Colonic mucosa (tissue), 4 donors: ENCODE data around the gene ARHGEF37. TPM values are rescaled to one million over a fixed set of nuclear protein-coding genes. Genes with fewer than 3 reads are reported as not detected.

Experiments
- DNase-seq: peaks from one replicate; pipeline ENCODE4 v3.0.0-alpha.2; 2020
- H3K27ac ChIP-seq: fragments of 200-600 bp; one replicate; pipeline ENCODE4 v1.8.0; 2021
- H3K27me3 ChIP-seq: fragments of 200-600 bp; one replicate; pipeline ENCODE4 v1.8.0; 2021
- H3K36me3 ChIP-seq: fragments of 200-600 bp; one replicate; pipeline ENCODE4 v1.8.0; 2021
- H3K4me1 ChIP-seq: fragments of 200-600 bp; one replicate; pipeline ENCODE4 v1.8.0; 2021; ENCODE audit warnings: mild to moderate bottlenecking
- H3K4me3 ChIP-seq: fragments of 200-600 bp; one replicate; pipeline ENCODE4 v1.8.0; 2021
- H3K9ac ChIP-seq, 2 donors: one replicate each; pipeline ENCODE4 v1.7.0; 2013; ENCODE audit warnings: control low read depth in 2 of 2, low read depth in 2 of 2, low read length in 2 of 2
- H3K9me3 ChIP-seq: fragments of 200-600 bp; one replicate; pipeline ENCODE4 v1.8.0; 2021
- intact Hi-C: fragments of 100-400 bp; cut with DNase I; formaldehyde crosslinking; loops from one replicate; pipeline ENCODE4 v1.14.1; 2022
- total RNA-seq, 2 donors: library from RNA; stranded (reverse); fragmentation: NEBNext Ultra II Directional in 1 of 2; extraction: Animal tissue kit (Norgen Biotek cat#: 25700) in 1 of 2; gene quantifications; one replicate each; pipeline ENCODE4 v1.2.1, GENCODE V29; 2021
- TF ChIP-seq, protein P1 (sequence below): fragments of 200-600 bp; IDR thresholded peaks from one replicate; pipeline ENCODE4 v1.8.0; 2022; ENCODE audit warnings: antibody characterized with exemption, mild to moderate bottlenecking
- donor health status: healthy.
- donor health status: DM: no; HTN: no; CAD: no.
- donor health status: DM: no; HTN: no; CAD: no.

ARHGEF37 gene
- total RNA-seq, 2 donors from 2014 or later: 11.9 to 15.7 TPM

DNA sequence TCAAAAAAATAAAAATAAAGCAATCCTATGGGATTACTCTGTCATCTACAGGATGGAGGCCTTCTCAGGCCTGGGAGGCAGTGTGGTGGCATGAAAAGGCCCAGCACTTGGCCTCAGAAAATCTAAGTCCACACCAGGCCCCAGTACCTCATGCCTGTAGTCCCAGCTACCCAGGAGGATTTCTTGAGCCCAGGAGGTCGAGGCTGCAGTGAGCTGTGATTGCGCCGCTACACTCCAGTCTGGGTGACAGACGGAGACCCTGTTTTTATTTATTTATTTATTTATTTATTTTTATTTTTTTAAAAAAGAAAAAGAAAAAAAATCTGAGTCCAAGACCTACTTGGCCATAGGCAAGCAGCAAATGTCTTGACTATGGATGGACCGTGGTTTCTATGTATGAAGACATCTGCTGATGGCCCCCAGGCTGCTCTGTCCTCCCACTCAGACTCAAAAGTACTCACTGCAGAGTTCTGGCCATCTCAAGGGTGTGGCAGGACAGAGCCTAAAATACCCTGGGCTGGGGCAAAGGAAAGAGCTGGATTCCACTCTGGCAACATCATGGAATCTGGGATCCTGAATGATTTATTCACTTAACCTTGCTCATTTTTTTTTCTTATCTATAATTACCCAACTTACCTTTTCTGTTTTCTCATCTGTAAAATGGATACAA lies 55.0 kb downstream of the ARHGEF37 start:
- intact Hi-C loops: loop anchor here (2.0 to 5.0 kb wide), 2 partner anchors 192 to 356 kb away; no protein-coding TSS in a partner anchor
- Histone ChIP-seq H3K27ac (no peak overlapping the region), H3K36me3 (no peaks in the 10 kb centered on the region), H3K27me3 (no peaks in the 10 kb centered on the region), H3K4me3 (no peak overlapping the region), H3K9me3 (no peaks in the 10 kb centered on the region), H3K4me1 (peaks cover 6% of the 10 kb centered on the region), H3K9ac (no peak overlapping the region)
- TF ChIP-seq, protein P1, sequence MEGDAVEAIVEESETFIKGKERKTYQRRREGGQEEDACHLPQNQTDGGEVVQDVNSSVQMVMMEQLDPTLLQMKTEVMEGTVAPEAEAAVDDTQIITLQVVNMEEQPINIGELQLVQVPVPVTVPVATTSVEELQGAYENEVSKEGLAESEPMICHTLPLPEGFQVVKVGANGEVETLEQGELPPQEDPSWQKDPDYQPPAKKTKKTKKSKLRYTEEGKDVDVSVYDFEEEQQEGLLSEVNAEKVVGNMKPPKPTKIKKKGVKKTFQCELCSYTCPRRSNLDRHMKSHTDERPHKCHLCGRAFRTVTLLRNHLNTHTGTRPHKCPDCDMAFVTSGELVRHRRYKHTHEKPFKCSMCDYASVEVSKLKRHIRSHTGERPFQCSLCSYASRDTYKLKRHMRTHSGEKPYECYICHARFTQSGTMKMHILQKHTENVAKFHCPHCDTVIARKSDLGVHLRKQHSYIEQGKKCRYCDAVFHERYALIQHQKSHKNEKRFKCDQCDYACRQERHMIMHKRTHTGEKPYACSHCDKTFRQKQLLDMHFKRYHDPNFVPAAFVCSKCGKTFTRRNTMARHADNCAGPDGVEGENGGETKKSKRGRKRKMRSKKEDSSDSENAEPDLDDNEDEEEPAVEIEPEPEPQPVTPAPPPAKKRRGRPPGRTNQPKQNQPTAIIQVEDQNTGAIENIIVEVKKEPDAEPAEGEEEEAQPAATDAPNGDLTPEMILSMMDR: no peak
- DNase-seq: no peak

DNA sequence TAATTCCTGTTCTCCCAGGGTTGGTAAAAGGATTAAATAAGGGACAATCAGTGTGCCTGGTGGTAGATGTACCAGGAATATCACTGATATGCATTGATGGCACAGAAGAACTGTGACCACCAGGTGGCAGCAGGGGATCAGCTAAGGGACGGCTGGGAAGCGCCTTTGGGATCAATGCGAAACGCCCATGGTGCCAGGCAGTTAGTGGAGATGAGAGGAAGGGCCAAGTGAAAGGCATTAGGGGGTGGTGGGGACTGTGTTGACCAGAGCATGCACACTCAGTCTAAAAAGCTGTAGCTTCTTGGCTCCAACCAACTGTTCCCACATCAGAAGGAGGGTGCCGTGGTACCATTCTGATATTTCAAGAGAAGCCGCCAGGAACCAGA lies 55.6 kb downstream of the ARHGEF37 start:
- peak; percentile 90 for DNase-seq

DNA sequence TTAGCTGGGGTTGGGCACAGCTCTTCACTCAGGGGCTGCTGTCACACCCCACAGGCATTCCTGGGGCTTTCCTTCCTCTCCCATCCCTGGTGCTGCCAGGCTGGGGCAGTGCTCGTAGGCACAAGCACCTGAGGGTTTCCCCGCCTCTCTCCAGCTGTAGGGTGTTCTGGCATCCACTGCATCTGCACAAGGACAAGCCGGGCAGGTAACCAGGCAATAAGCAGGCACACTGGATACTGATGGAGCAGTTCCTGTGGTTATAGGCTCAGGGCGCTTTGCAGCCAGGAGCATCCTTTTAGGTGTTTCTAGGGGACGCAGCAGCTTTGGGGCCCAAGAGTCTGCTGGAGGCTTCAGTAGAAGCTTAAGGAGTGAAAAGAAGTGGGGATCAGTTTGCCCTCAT lies 56.8 kb downstream of the ARHGEF37 start:
- Histone ChIP-seq H3K36me3 (no peaks in the 10 kb centered on the region), H3K9me3 (no peaks in the 10 kb centered on the region), H3K4me1 (peaks cover 6% of the 10 kb centered on the region), H3K27ac (no peak overlapping the region), H3K9ac (no peak overlapping the region), H3K27me3 (no peaks in the 10 kb centered on the region), H3K4me3 (no peak overlapping the region)
- TF ChIP-seq, protein P1: no peak
- DNase-seq: no peak
- intact Hi-C loops: loop anchor here (5.0 kb wide), 1 partner anchor 354 kb away; no protein-coding TSS in a partner anchor

More for the DNA sequence above, 55.6 kb downstream of the ARHGEF37 start:
- Histone ChIP-seq H3K9ac (no peak overlapping the region), H3K9me3 (no peaks in the 10 kb centered on the region), H3K27me3 (no peaks in the 10 kb centered on the region), H3K4me1 (peaks cover 6% of the 10 kb centered on the region), H3K4me3 (no peak overlapping the region), H3K27ac (no peak overlapping the region), H3K36me3 (no peaks in the 10 kb centered on the region)
- intact Hi-C loops: loop anchor here (2.0 to 5.0 kb wide), 2 partner anchors 192 to 355 kb away; no protein-coding TSS in a partner anchor
- TF ChIP-seq, protein P1: peak; percentile 83

DNA sequence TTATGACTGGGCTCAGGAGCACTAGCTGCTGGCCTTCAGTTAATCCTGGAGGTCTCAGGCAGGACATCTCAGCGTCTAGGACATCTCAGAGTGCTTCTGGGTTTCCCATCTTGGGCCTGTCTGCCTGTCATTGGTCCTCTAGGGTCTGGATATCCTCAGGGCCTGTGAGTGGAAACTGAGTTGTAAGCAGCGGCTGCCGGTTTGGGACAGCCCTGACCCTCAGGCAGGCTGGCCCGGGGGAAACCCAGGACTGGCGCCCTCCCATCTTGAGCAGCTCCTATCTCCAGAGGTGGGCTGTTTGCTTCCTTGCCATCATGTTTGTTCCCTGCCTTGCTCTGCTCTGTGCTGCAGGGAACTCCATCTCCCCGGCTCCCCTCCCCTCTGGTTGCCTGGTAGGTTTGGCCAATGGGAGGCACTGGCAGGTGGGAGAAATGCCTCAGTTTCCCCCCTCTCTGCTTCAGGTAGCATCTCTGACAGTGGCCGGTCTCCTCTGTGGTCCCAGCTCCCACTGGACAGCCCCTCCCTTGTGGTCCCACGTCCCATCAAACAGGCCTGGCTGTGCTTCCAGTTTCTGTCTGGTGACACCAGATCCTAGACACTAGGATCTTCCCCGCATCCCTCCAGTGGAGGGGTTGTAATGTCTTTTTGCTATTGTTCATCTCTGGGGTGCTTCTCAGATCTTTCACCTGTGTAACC lies 57.4 kb downstream of the ARHGEF37 start:
- no peak overlapping the region for H3K9ac ChIP-seq
- H3K4me3 ChIP-seq: no peak overlapping the region
- H3K27me3 ChIP-seq: no peaks in the 10 kb centered on the region
- H3K36me3 ChIP-seq: no peaks in the 10 kb centered on the region
- DNase-seq: no peak
- TF ChIP-seq, protein P1: no peak
- H3K27ac ChIP-seq: no peak overlapping the region
- peaks cover 6% of the 10 kb centered on the region for H3K4me1 ChIP-seq
- H3K9me3 ChIP-seq: no peaks in the 10 kb centered on the region
- intact Hi-C loops: loop anchor here (5.0 kb wide), 1 partner anchor 354 kb away; no protein-coding TSS in a partner anchor

DNA sequence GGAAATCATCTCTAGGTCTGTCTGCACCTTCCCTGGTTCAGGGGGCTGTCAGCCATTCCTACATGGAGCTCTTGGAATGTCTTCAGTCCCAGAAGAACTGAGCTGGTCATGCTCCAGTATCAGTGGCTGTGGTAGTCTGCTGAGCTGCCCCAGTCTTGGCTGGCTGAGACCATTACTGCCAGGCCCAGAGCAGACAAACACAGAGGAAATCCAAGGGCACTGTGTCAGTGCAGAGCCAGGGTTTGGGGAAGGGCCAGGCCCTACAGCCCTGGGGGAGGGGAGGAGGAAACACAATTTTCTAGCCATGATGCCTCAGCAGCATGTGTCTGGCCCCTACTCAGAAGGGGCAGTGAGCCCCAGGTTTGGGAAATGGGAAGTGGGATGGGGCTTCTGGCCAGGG lies 58.4 kb downstream of the ARHGEF37 start:
- TF ChIP-seq, protein P1: no peak
- no peaks in the 10 kb centered on the region for H3K9me3 ChIP-seq
- intact Hi-C loops: loop anchor here (5.0 kb wide), 1 partner anchor 353 kb away; no protein-coding TSS in a partner anchor
- peak overlapping the region; percentile 73 for H3K27ac ChIP-seq
- no peak overlapping the region for H3K4me3 ChIP-seq
- H3K36me3 ChIP-seq: no peaks in the 10 kb centered on the region
- no peaks in the 10 kb centered on the region for H3K27me3 ChIP-seq
- H3K9ac ChIP-seq: peak overlapping the region in 1 of 2 donors; percentile 52
- peaks cover 6% of the 10 kb centered on the region for H3K4me1 ChIP-seq
- DNase-seq: no peak
